ENCODE measurements around the gene BAIAP2L2. TPM values are rescaled to one million over a fixed set of nuclear protein-coding genes. Genes with fewer than 3 reads are reported as not detected.

BAIAP2L2 gene
- total RNA-seq, 4 donors from 2014 or later, result 0.58 TPM; not detected in 3

GRCh38 chr22:38036392-38037062, 74.0 kb downstream of the BAIAP2L2 start:
- H3K9me3 ChIP-seq, result no peaks in the 10 kb centered on the region
- no peaks in the 10 kb centered on the region for H3K27me3 ChIP-seq
- no peak for ATAC-seq
- H3K4me3 ChIP-seq, result no peak overlapping the region
- H3K36me3 ChIP-seq, result no peaks in the 10 kb centered on the region
- peaks cover 4 to 47% (median 14%) of the 10 kb centered on the region in 3 donors for H3K4me1 ChIP-seq
- peak overlapping the region in 3 of 4 donors; percentile 47 to 77 (median 70) for H3K27ac ChIP-seq
- WGBS, 2 donors (ENCODE audit: low coverage in 1 of 2), result 63 to 70% methylated on average over 8 to 9 of the region's 10 CpGs
- TF ChIP-seq CTCF (IDR thresholded peaks at IDR 0.05) (no peak), POLR2A (IDR thresholded peaks at IDR 0.05) (no peak), POLR2AphosphoS5 (IDR thresholded peaks at IDR 0.05) (no peak), EP300 (IDR thresholded peaks at IDR 0.05) (no peak)

- Histone ChIP-seq H3K27ac (peak overlapping the region in 2 of 4 donors; percentile 70 to 77), H3K4me1 (peaks cover 4 to 42% (median 14%) of the 10 kb centered on the region in 3 donors)
Observed at GRCh38 chr22:38035530-38035885, 75.0 kb downstream of the BAIAP2L2 start.

More at GRCh38 chr22:38035530-38035885, 75.0 kb downstream of the BAIAP2L2 start:
- no peak for ATAC-seq
- H3K36me3 ChIP-seq, result no peaks in the 10 kb centered on the region
- TF ChIP-seq CTCF (IDR thresholded peaks at IDR 0.05), result no peak
- no peak for TF ChIP-seq POLR2AphosphoS5 (IDR thresholded peaks at IDR 0.05)
- TF ChIP-seq POLR2A (IDR thresholded peaks at IDR 0.05), result no peak
- no peak for TF ChIP-seq EP300 (IDR thresholded peaks at IDR 0.05)
- WGBS, 2 donors (ENCODE audit: low coverage in 1 of 2), result 85% methylated on average over 6 of the region's 9 CpGs; no CpG with 5 or more reads in 1 of the 2 donors
- no peak overlapping the region for H3K4me3 ChIP-seq
- H3K27me3 ChIP-seq, result no peaks in the 10 kb centered on the region
- no peaks in the 10 kb centered on the region for H3K9me3 ChIP-seq

Other genes starting within 250 kb of the BAIAP2L2 start
- 100 to 1,000 TPM in 1 of 4 donors, 10 to 100 TPM in 3; 46.9 to 132 (median 48.1) TPM for gene MICALL1, start 204.4 kb downstream of the BAIAP2L2 start, total RNA-seq
- gene C22orf23, start 157.1 kb downstream of the BAIAP2L2 start, total RNA-seq, result under 1 TPM in 2 of 4 donors, not detected in 2; 0.31 to 0.40 TPM
- gene POLR2F, start 157.0 kb downstream of the BAIAP2L2 start, total RNA-seq, result 10 to 100 TPM; 41.4 to 79.5 (median 72.0) TPM
- 10 to 100 TPM in 1 of 4 donors, 1 to 10 TPM in 3; 6.9 to 16.0 (median 9.2) TPM for gene SOX10, start 126.1 kb downstream of the BAIAP2L2 start, total RNA-seq
- gene PICK1, start 53.3 kb downstream of the BAIAP2L2 start, total RNA-seq, result 10 to 100 TPM; 20.3 to 35.3 (median 25.7) TPM
- gene SLC16A8, start 26.5 kb downstream of the BAIAP2L2 start, total RNA-seq, result not detected
- gene PLA2G6, start 71.1 kb upstream of the BAIAP2L2 start, total RNA-seq, result 10 to 100 TPM in 3 of 4 donors, 1 to 10 TPM in 1; 4.4 to 30.5 (median 22.0) TPM
- gene MAFF, start 91.3 kb upstream of the BAIAP2L2 start, total RNA-seq, result 10 to 100 TPM; 21.2 to 93.7 (median 51.2) TPM
- 100 to 1,000 TPM in 1 of 4 donors, 10 to 100 TPM in 3; 52.0 to 108 (median 64.9) TPM for gene TMEM184B, start 162.3 kb upstream of the BAIAP2L2 start, total RNA-seq
- gene CSNK1E, start 206.7 kb upstream of the BAIAP2L2 start, total RNA-seq, result 10 to 100 TPM; 70.3 to 90.3 (median 80.0) TPM